H1 (cell line): ENCODE measurements around the gene ELAVL2. TPM values are rescaled to one million over a fixed set of nuclear protein-coding genes. Genes with fewer than 3 reads are reported as not detected.

ENCODE experiments used
- CTCF ChIA-PET: fragments of 300-600 bp; sonication (Branson Sonifier 250); formaldehyde crosslinking; loops from one replicate; lab custom pipeline; 2021; ENCODE audit not compliant: partially characterized antibody; lab: Charles Lee
- POLR2A ChIA-PET: fragments of 300-600 bp; sonication (Branson Sonifier 250); formaldehyde crosslinking; loops from one replicate; lab custom pipeline; 2021; ENCODE audit warnings: inconsistent platforms; ENCODE audit not compliant: partially characterized antibody; lab: Charles Lee
- DNase-seq, 2 experiments: peaks; one replicate each; pipeline versions ENCODE4 v3.0.0 to v3.0.0-alpha.2; 2010 to 2022; ENCODE audit warnings: low spot score in 2 of 2, low read depth in 1 of 2, mixed read lengths in 1 of 2
- FAIRE-seq: peaks from 2 replicates; lab custom pipeline; 2011; peaks lifted over from hg19 to GRCh38; lab: Jason Lieb, UNC
- H2AFZ ChIP-seq: 2 replicates; pipeline ENCODE4 v1.8.1; 2012; ENCODE audit warnings: low read length, inconsistent platforms
- H2AK5ac ChIP-seq: 2 replicates; pipeline ENCODE4 v1.6.1; 2013; ENCODE audit warnings: low read depth, low read length
- H2BK120ac ChIP-seq: replicated peaks from 2 replicates; pipeline ENCODE3; 2013; ENCODE audit warnings: low read depth, low read length, inconsistent platforms
- H2BK12ac ChIP-seq: 2 replicates; pipeline ENCODE4 v1.6.1; 2013; ENCODE audit warnings: low read depth, low read length
- H2BK15ac ChIP-seq: 2 replicates; pipeline ENCODE4 v1.6.1; 2013; ENCODE audit warnings: low read length
- H2BK20ac ChIP-seq: 2 replicates; pipeline ENCODE4 v1.6.1; 2013; ENCODE audit warnings: low read length
- H2BK5ac ChIP-seq: 2 replicates; pipeline ENCODE4 v1.6.1; 2013; ENCODE audit warnings: low read depth, low read length
- H3K14ac ChIP-seq: 2 replicates; pipeline ENCODE4 v1.6.1; 2013; ENCODE audit warnings: inconsistent platforms; ENCODE audit not compliant: insufficient read length
- H3K18ac ChIP-seq: 2 replicates; pipeline ENCODE4 v1.6.1; 2013; ENCODE audit warnings: low read length; ENCODE audit errors: extremely low read depth
- H3K23ac ChIP-seq: 2 replicates; pipeline ENCODE4 v1.6.1; 2013; ENCODE audit warnings: inconsistent platforms; ENCODE audit not compliant: insufficient read length
- H3K23me2 ChIP-seq: 2 replicates; pipeline ENCODE4 v1.6.1; 2013; ENCODE audit warnings: low read depth, low read length
- H3K27ac ChIP-seq: 2 replicates; pipeline ENCODE4 v1.6.1; 2011; ENCODE audit warnings: low read depth, low read length, inconsistent platforms
- H3K27me3 ChIP-seq, 4 experiments: replicated peaks in 1 of 4; 1 replicate in 1 of 4; 2 replicates in 3 of 4; pipeline versions ENCODE4 v1.6.1 to v1.8.1; 2011 to 2013; ENCODE audit warnings: low read length in 3 of 4, mild to moderate bottlenecking in 3 of 4, inconsistent platforms in 2 of 4, mixed read lengths in 2 of 4, moderate library complexity in 1 of 4; ENCODE audit not compliant: control insufficient read depth in 3 of 4, insufficient read depth in 3 of 4; ENCODE audit errors: extremely low read depth in 1 of 4
- H3K36me3 ChIP-seq, 4 experiments: 2 replicates each; pipeline versions ENCODE4 v1.6.1 to v1.8.1; 2011 to 2013; ENCODE audit warnings: mild to moderate bottlenecking in 4 of 4, low read length in 3 of 4, moderate library complexity in 2 of 4, control low read depth in 1 of 4, inconsistent platforms in 1 of 4; ENCODE audit not compliant: insufficient read depth in 4 of 4, control insufficient read depth in 2 of 4
- H3K4ac ChIP-seq: replicated peaks from 2 replicates; pipeline ENCODE3; 2013; ENCODE audit warnings: low read length, low read depth, mixed read lengths, inconsistent platforms; ENCODE audit not compliant: insufficient read length
- H3K4me1 ChIP-seq, 4 experiments: replicated peaks in 1 of 4; 1 replicate in 1 of 4; 2 replicates in 3 of 4; pipeline versions ENCODE4 v1.6.1 to v1.8.1; 2011 to 2013; ENCODE audit warnings: low read length in 3 of 4, inconsistent platforms in 2 of 4, mixed read lengths in 1 of 4; ENCODE audit not compliant: insufficient read depth in 4 of 4, control insufficient read depth in 3 of 4
- H3K4me2 ChIP-seq, 2 experiments: 2 replicates each; pipeline versions ENCODE4 v1.6.1 to v1.8.1; 2011 to 2013; ENCODE audit warnings: low read depth in 2 of 2, low read length in 2 of 2, control low read depth in 1 of 2, inconsistent platforms in 1 of 2, mild to moderate bottlenecking in 1 of 2; ENCODE audit not compliant: insufficient read depth in 1 of 2
- H3K4me3 ChIP-seq, 4 experiments: fragments of 200-600, 300-600 bp in 1 of 4; sonication (generic), shearing (Covaris generic), sonication (Bioruptor Twin) in 1 of 4; 2 replicates each; pipeline versions ENCODE4 v1.5.1 to v1.8.1; 2011 to 2016; ENCODE audit warnings: low read length in 4 of 4, low read depth in 3 of 4, control low read depth in 2 of 4, inconsistent platforms in 2 of 4, mild to moderate bottlenecking in 2 of 4, mixed read lengths in 1 of 4, moderate library complexity in 1 of 4; ENCODE audit not compliant: insufficient read depth in 2 of 4; ENCODE audit errors: extremely low read depth in 1 of 4
- H3K56ac ChIP-seq: replicated peaks from 2 replicates; pipeline ENCODE3; 2013; ENCODE audit warnings: low read depth, mild to moderate bottlenecking, mixed read lengths, low read length, inconsistent platforms; ENCODE audit not compliant: insufficient read length
- H3K79me1 ChIP-seq: 2 replicates; pipeline ENCODE4 v1.6.1; 2013; ENCODE audit warnings: low read depth, low read length, control low read depth
- H3K79me2 ChIP-seq, 2 experiments: 2 replicates each; pipeline versions ENCODE4 v1.6.1 to v1.8.1; 2012 to 2013; ENCODE audit warnings: low read length in 2 of 2, mild to moderate bottlenecking in 2 of 2, inconsistent platforms in 1 of 2; ENCODE audit not compliant: insufficient read depth in 2 of 2, control insufficient read depth in 1 of 2
- H3K9ac ChIP-seq, 4 experiments: replicated peaks in 1 of 4; 1 replicate in 1 of 4; 2 replicates in 3 of 4; pipeline versions ENCODE4 v1.6.1 to v1.8.1; 2011 to 2013; ENCODE audit warnings: low read depth in 3 of 4, low read length in 3 of 4, control low read depth in 2 of 4, mild to moderate bottlenecking in 2 of 4, moderate library complexity in 2 of 4, inconsistent platforms in 1 of 4; ENCODE audit errors: extremely low read depth in 1 of 4
- H3K9me3 ChIP-seq, 2 experiments: 2 replicates each; pipeline versions ENCODE4 v1.6.1 to v1.8.1; 2012 to 2013; ENCODE audit warnings: mild to moderate bottlenecking in 2 of 2, moderate library complexity in 2 of 2, control low read depth in 1 of 2, inconsistent platforms in 1 of 2, low read depth in 1 of 2, low read length in 1 of 2, mixed read lengths in 1 of 2; ENCODE audit not compliant: insufficient read depth in 2 of 2
- H4K20me1 ChIP-seq, 2 experiments: replicated peaks in 1 of 2; 2 replicates each; pipeline versions ENCODE3 to v1.8.1; 2011 to 2013; ENCODE audit warnings: inconsistent platforms in 2 of 2, low read length in 2 of 2, mild to moderate bottlenecking in 1 of 2; ENCODE audit not compliant: insufficient read depth in 2 of 2, control insufficient read depth in 1 of 2
- H4K5ac ChIP-seq: 2 replicates; pipeline ENCODE4 v1.6.1; 2013; ENCODE audit warnings: low read length, low read depth, mixed read lengths, inconsistent platforms; ENCODE audit not compliant: insufficient read length
- H4K8ac ChIP-seq: 2 replicates; pipeline ENCODE4 v1.8.0; 2013; ENCODE audit warnings: mild to moderate bottlenecking, moderate library complexity, low read length, inconsistent platforms; ENCODE audit not compliant: insufficient read depth; ENCODE audit errors: extremely low read depth
- H4K91ac ChIP-seq: replicated peaks from 2 replicates; pipeline ENCODE3; 2013; ENCODE audit warnings: low read length, mixed read lengths, inconsistent platforms; ENCODE audit not compliant: insufficient read length
- CEBPB ChIP-seq: IDR thresholded peaks from 2 replicates; pipeline ENCODE4 v1.6.1; 2012; ENCODE audit warnings: low read depth, low read length
- JUND ChIP-seq: IDR thresholded peaks from 2 replicates; pipeline ENCODE4 v1.6.1; 2011; ENCODE audit warnings: mild to moderate bottlenecking, improper control_type of control experiment, low read length
- WGBS, 2 experiments: shearing (Covaris generic) in 1 of 2; methylation state at CpG; one replicate each; pipeline versions ENCODE4 v1.1.6 to v1.1.7; 2013 to 2015; ENCODE audit warnings: low lambda C conversion rate in 2 of 2, mixed read lengths in 2 of 2, inconsistent platforms in 1 of 2, low coverage in 1 of 2, missing lambda C conversion rate in 1 of 2; ENCODE audit not compliant: insufficient replicate concordance in 2 of 2, insufficient coverage in 1 of 2, insufficient read length in 1 of 2; ENCODE audit errors: extremely low coverage in 1 of 2, missing lambda C conversion rate in 1 of 2; 5-methylcytosine and 5-hydroxymethylcytosine counted together
- polyA plus RNA-seq, 7 experiments: library from polyadenylated mRNA; depleted of rRNA in 3 of 7; stranded (reverse) in 5 of 7; unstranded in 2 of 7; fragments of >200 nt in 5 of 7; fragments of 200-250 nt in 2 of 7; gene quantifications; 1 replicate in 5 of 7; 2 replicates in 1 of 7; 4 replicates in 1 of 7; pipeline versions ENCODE4 v1.2.1 to v1.2.3, GENCODE V29; 2011 to 2013; ENCODE audit warnings: missing spikeins in 2 of 7, mixed read lengths in 2 of 7
- total RNA-seq: library from RNA; stranded (reverse); fragmentation: NEBNext Ultra II Directional; extraction: Animal tissue kit (Norgen Biotek cat#: 25700); gene quantifications from 2 replicates; pipeline ENCODE4 v1.2.1, GENCODE V29; 2021

ELAVL2 gene
- total and polyA plus RNA-seq, 2 of the 8 experiments (the other 6 are each of a cell fraction or from before 2014, with no cell fraction given) = 4.9 to 21.9 TPM

GRCh38 chr9:23746317-23746716 lies 79.7 kb downstream of the ELAVL2 start:
- H3K23me2 ChIP-seq = no peaks in the 10 kb centered on the region; the same call in 1 of the 2 replicates
- no peak overlapping the region for H3K4ac ChIP-seq
- no peak overlapping the region for H2BK15ac ChIP-seq
- no peak overlapping the region for H2BK20ac ChIP-seq
- H2BK5ac ChIP-seq = no peak overlapping the region
- H3K27ac ChIP-seq = no peak overlapping the region
- H4K8ac ChIP-seq = no peak overlapping the region
- POLR2A ChIA-PET = interaction anchor here (1.4 kb wide), 1 partner anchor 84 kb away, joined by 3 read pairs; no protein-coding TSS in a partner anchor
- no peak overlapping the region for H2BK120ac ChIP-seq
- no peak overlapping the region for H3K14ac ChIP-seq
- TF ChIP-seq CEBPB = no peak
- TF ChIP-seq JUND = peak; percentile 78
- no peak overlapping the region for H3K18ac ChIP-seq
- H4K91ac ChIP-seq = no peak overlapping the region
- H3K9ac ChIP-seq = no peak overlapping the region
- H3K79me1 ChIP-seq = no peaks in the 10 kb centered on the region; the same call in 1 of the 2 replicates
- H3K36me3 ChIP-seq = no peaks in the 10 kb centered on the region
- no peak for FAIRE-seq
- H2AFZ ChIP-seq = no peak overlapping the region
- H3K79me2 ChIP-seq = peaks cover 0 to 93% of the 10 kb centered on the region in 2 experiments; a peak in 3 of 4 replicates
- no peak overlapping the region for H2BK12ac ChIP-seq
- H3K4me2 ChIP-seq = no peak overlapping the region
- H3K27me3 ChIP-seq = no peaks in the 10 kb centered on the region
- H3K23ac ChIP-seq = no peak overlapping the region
- no peak overlapping the region for H3K4me3 ChIP-seq
- no peaks in the 10 kb centered on the region for H3K9me3 ChIP-seq
- H3K4me1 ChIP-seq = peaks cover 4 to 13% (median 9%) of the 10 kb centered on the region in 4 experiments; a peak in 6 of 7 replicates
- DNase-seq = no peak
- peaks cover 0 to 2% of the 10 kb centered on the region in 2 experiments for H4K20me1 ChIP-seq
- CTCF ChIA-PET = interaction anchor here (0.7 to 1.5 kb wide), 2 partner anchors 11 to 82 kb away, joined by 3 to 4 read pairs; no protein-coding TSS in a partner anchor
- no peak overlapping the region for H3K56ac ChIP-seq
- no peak overlapping the region for H2AK5ac ChIP-seq
- H4K5ac ChIP-seq = no peak overlapping the region
- 88% methylated on average over 2 of the region's 2 CpGs; no CpG with 5 or more reads in 1 of the 2 experiments for WGBS, 2 experiments
